Esophagus squamous epithelium (tissue), 5 donors: ENCODE data around the gene C18orf32. TPM values are rescaled to one million over a fixed set of nuclear protein-coding genes. Genes with fewer than 3 reads are reported as not detected.
A peak's percentile ranks its signal among the peaks of the same experiment; 100 is the strongest.
"Not testable (repeated sequence)": the region's sequence is repeated elsewhere in the genome, so short reads cannot be mapped to it uniquely, and the experiment has no call there.

Experiments
- DNase-seq: peaks from one replicate; lab custom pipeline; 2025; lab: John Stamatoyannopoulos, UW
- H3K27ac ChIP-seq, 4 donors: fragments of 200-600 bp; sonication (generic); one replicate each; pipeline ENCODE4 v1.5.1; 2016 to 2019; ENCODE audit warnings: mild to moderate bottlenecking in 1 of 4
- H3K27me3 ChIP-seq, 4 donors: fragments of 200-600 bp; sonication (generic); 1 replicate in 3 of 4; 2 replicates in 1 of 4; pipeline versions ENCODE4 v1.5.1 to v1.6.0; 2017 to 2021; ENCODE audit warnings: antibody characterized with exemption in 1 of 4
- H3K36me3 ChIP-seq, 3 donors: fragments of 200-600 bp; sonication (generic); one replicate each; pipeline ENCODE4 v1.5.1; 2016 to 2019
- H3K4me1 ChIP-seq, 3 donors: fragments of 200-600 bp; sonication (generic); one replicate each; pipeline ENCODE4 v1.5.1; 2017 to 2019
- H3K4me3 ChIP-seq, 4 donors: fragments of 200-600 bp; sonication (generic); 1 replicate in 3 of 4; 2 replicates in 1 of 4; pipeline ENCODE4 v1.5.1; 2016 to 2019; ENCODE audit warnings: mild to moderate bottlenecking in 2 of 4, moderate library complexity in 1 of 4
- H3K9me3 ChIP-seq, 3 donors: fragments of 200-600 bp; sonication (generic); one replicate each; pipeline ENCODE4 v1.5.1; 2016 to 2019
- CTCF ChIP-seq, 6 experiments: fragments of 450-650 bp in 4 of 6; fragments of 200-600 bp in 2 of 6; sonication (generic) in 2 of 6; IDR thresholded peaks; one replicate each; pipeline ENCODE4 v1.5.1; 2016 to 2019; ENCODE audit warnings: antibody characterized with exemption in 6 of 6, mild to moderate bottlenecking in 4 of 6, moderate library complexity in 4 of 6
- POLR2A ChIP-seq, 4 donors: fragments of 450-650 bp; IDR thresholded peaks; one replicate each; pipeline ENCODE4 v1.6.1; 2017; ENCODE audit warnings: antibody characterized with exemption in 4 of 4, mild to moderate bottlenecking in 4 of 4, moderate library complexity in 3 of 4
- WGBS, 2 donors: methylation state at CpG; one replicate each; pipeline ENCODE4 v1.1.5; 2018; 5-methylcytosine and 5-hydroxymethylcytosine counted together
- intact Hi-C: fragments of 100-400 bp; cut with DNase I; formaldehyde crosslinking; loops from one replicate; pipeline ENCODE4 v1.15.0; 2022
- total RNA-seq, 4 donors: library from RNA; depleted of rRNA; stranded (reverse); fragments of >200 nt; gene quantifications; one replicate each; pipeline ENCODE4 v1.1.0, GENCODE V29; 2016
- donor health status: DM: yes; HTN: yes; CAD: no.

Gene C18orf32
- total RNA-seq, 4 donors from 2014 or later: 13.6 to 25.6 (median 19.6) TPM

DNA sequence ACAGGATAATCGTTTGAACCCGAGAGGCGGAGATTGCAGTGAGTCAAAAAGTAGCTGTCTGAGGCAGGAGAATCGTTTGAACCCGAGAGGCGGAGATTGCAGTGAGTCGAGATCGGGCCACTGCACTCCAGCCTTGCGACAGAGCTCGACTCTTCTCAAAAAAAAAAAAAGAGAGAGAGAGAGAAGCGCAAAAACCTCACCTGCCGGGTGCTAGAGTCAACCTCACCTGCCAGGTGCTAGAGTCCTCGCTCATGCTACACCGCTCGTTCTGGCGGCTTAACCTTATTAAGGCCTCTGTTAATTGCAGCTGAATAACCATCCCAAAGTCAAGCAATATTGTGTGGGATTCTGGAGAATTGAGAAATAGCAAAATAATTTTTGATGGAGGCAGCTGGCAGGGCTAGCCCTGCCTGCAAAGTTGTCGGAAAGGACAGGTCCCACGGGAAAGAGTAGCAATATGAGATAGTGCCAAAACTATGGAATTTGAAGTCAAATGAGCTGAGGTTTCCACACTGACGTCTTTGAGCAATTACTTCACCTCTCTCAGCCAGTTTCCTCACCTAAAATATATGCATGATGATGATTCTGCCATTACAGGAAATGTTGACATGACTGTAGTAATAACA is 25.9 kb downstream of the C18orf32 start:
- no peak for TF ChIP-seq POLR2A (IDR thresholded peaks at IDR 0.05)
- no peak for TF ChIP-seq CTCF (IDR thresholded peaks at IDR 0.05)
- no peaks in the 10 kb centered on the region for H3K9me3 ChIP-seq
- H3K36me3 ChIP-seq: no peaks in the 10 kb centered on the region
- WGBS, 2 donors: 45 to 55% methylated on average over 15 to 19 of the region's 19 CpGs
- H3K27me3 ChIP-seq: no peaks in the 10 kb centered on the region
- peaks cover 8 to 37% (median 13%) of the 10 kb centered on the region in 3 donors for H3K4me1 ChIP-seq
- DNase-seq: no peak
- intact Hi-C loops: no loop called here
- H3K4me3 ChIP-seq: peak overlapping the region; percentile 71 to 98 (median 86)
- peak overlapping the region; percentile 87 to 92 (median 90) for H3K27ac ChIP-seq

DNA sequence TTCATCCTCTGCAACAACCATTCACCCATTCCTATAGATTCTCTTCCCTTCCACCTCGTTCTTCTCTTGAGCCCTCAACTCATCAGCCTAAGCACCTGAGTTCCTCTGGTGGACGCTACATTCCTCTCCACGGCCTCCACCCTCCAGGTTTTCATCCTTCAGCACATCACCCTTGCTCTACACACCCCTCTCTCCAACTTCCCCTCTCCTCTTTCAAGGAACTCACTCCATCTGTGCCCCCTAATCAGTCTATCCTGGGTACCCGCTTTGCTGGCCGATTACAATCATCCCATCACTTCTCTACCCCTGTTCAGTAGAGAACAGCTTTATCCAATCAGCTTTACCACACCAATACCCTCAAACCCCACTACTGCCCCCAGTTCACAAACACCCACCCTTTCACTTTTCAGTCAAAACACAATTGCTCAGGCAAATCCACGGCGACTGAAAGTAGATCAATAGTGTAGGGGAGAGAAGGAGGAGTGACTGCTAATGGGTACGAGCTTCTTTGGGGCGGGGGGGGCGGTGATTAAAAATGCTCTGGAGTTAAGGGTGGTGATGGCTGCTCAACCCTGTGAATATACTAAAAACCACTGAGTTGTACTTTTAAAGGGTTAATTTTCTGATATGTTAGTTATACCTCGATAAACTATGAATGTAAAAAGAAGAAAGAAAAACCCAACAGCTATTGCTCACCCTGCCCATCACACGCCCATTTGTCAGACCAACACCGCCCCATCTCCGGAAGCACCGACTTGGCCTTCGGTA is 27.4 kb downstream of the C18orf32 start:
- peaks cover 8 to 43% (median 13%) of the 10 kb centered on the region in 3 donors for H3K4me1 ChIP-seq
- H3K27ac ChIP-seq: peak overlapping the region; percentile 87 to 92 (median 90)
- 13 to 30% methylated on average over 13 to 14 of the region's 16 CpGs for WGBS, 2 donors
- intact Hi-C loops: no loop called here
- no peak for DNase-seq
- H3K4me3 ChIP-seq: peak overlapping the region; percentile 71 to 98 (median 86)
- TF ChIP-seq POLR2A (IDR thresholded peaks at IDR 0.05): no peak
- H3K36me3 ChIP-seq: no peaks in the 10 kb centered on the region
- H3K9me3 ChIP-seq: no peaks in the 10 kb centered on the region
- H3K27me3 ChIP-seq: no peaks in the 10 kb centered on the region

DNA sequence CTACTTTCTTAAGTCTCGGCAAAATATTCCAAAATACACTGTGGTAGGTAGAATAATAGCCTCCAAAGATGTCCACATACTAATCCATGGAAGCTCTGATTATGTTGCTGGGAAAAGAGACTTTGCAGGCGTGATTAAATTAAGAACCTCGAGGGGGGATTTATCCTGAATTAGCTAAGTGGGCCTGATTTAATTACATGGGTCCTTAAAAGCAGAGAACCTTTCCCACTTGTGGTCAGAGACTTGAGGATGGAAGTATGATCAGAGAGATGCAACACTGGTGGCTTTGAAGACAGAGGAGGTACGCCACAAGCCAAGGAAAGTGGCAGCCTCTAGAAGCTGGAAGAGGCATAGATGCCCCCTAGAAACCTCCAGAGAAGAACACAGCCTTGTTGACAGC is 29.4 kb downstream of the C18orf32 start:
- H3K27ac ChIP-seq: no peak overlapping the region
- no peak overlapping the region for H3K4me3 ChIP-seq
- intact Hi-C loops: no loop called here
- H3K4me1 ChIP-seq: peaks cover 8 to 43% (median 13%) of the 10 kb centered on the region in 3 donors
- H3K36me3 ChIP-seq: peaks cover 0 to 12% (median 0%) of the 10 kb centered on the region in 3 donors
- DNase-seq: no peak
- H3K9me3 ChIP-seq: no peaks in the 10 kb centered on the region
- no peaks in the 10 kb centered on the region for H3K27me3 ChIP-seq
- TF ChIP-seq POLR2A (IDR thresholded peaks at IDR 0.05) (no peak), CTCF (IDR thresholded peaks at IDR 0.05) (no peak)
- WGBS, 2 donors: 94 to 96% methylated on average over 4 of the region's 4 CpGs

DNA sequence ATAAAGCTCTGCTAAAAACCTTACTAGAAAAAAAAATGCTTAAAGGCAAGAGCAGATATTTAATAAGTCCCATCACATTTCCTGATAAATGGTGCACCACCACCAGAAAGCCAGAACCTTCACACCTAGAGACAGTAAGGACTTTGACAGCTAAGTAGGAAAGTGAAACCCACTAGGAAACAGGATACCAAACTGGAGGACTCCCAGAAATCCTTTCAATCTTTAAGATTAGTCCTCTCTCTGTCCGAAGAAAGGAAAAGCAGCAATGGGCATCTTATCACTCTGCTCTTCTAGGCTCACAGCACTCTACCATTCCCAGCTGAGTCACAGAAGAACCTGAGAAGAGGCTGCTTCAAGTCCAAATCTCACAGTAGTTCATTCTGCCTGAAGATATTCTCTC is 30.2 kb downstream of the C18orf32 start:
- no peak for TF ChIP-seq CTCF (IDR thresholded peaks at IDR 0.05)
- no peak for TF ChIP-seq POLR2A (IDR thresholded peaks at IDR 0.05)
- intact Hi-C loops: no loop called here
- Histone ChIP-seq H3K9me3 (peaks cover 0 to 4% (median 0%) of the 10 kb centered on the region in 3 donors), H3K4me3 (no peak overlapping the region), H3K27me3 (no peaks in the 10 kb centered on the region), H3K27ac (no peak overlapping the region), H3K4me1 (peaks cover 8 to 43% (median 13%) of the 10 kb centered on the region in 3 donors), H3K36me3 (peaks cover 0 to 21% (median 0%) of the 10 kb centered on the region in 3 donors)
- 22 to 38% methylated on average over 1 of the region's 1 CpG for WGBS, 2 donors
- no peak for DNase-seq

GRCh38 chr18:49452534-49452933 is 34.5 kb downstream of the C18orf32 start:
- peaks cover 0 to 17% (median 0%) of the 10 kb centered on the region in 3 donors for H3K4me1 ChIP-seq
- intact Hi-C loops, H3K27ac ChIP-seq, H3K27me3 ChIP-seq, H3K4me3 ChIP-seq, DNase-seq: not testable (repeated sequence)
- H3K36me3 ChIP-seq: peaks cover 0 to 56% (median 0%) of the 10 kb centered on the region in 3 donors
- 83% methylated on average over 1 of the region's 12 CpGs; no CpG with 5 or more reads in 1 of the 2 donors for WGBS, 2 donors
- H3K9me3 ChIP-seq: peaks cover 0 to 41% (median 20%) of the 10 kb centered on the region in 3 donors
